GM21576 (cell line): ENCODE data around the gene OR51S1.
"Not testable (repeated sequence)": the region's sequence is repeated elsewhere in the genome, so short reads cannot be mapped to it uniquely, and the experiment has no call there.

Experiments used
- ATAC-seq: cut with Tn5 transposase; IDR thresholded peaks from one replicate; pipeline ENCODE4 v1.9.1; 2021; ENCODE audit warnings: mild to moderate bottlenecking, moderate library complexity; ENCODE audit not compliant: unreplicated experiment

Gene OR51S1

DNA sequence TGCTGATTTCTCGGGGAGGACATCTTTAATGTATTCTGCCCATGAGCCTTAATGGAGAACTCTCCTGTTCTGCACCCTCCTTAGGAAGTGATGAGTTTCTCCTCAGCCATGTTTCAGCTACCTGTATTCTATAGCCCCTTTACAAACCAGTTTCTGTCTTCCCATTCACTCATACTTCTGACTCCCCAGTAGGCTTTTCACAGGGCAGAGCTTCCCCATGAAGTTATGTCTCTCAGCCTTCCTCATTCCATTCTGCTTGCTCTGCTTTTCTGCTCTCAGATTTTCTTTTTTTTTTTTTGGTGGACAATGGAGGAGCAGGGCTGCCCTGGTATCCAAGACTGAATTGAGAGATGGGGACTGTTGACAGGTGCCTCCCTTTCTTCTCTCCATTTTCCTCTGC is 40.5 kb downstream of the OR51S1 start:
- ATAC-seq: no peak

DNA sequence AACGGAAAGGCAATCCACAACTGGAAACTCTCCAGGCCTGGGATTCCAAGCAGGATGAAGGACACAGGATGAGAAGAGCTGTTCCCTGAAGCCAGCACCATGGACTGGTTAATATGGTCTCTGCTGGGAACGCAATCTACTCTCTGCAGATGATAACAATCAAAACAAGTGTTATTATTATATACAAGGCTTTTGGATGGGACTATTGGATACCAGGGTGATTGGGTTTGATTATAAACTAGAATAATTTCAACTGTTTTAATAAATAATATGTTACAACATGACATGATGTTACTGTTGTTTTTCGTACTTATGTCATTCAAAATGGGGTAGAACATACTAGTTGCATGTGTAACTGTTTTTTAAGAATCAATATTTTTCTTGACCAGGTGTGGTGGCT is 44.7 kb downstream of the OR51S1 start, which contains the start of gene OR52R1:
OR52R1 (minus strand) TSS at position 101 of the 400 bp plus-strand sequence; CDS start at position 101, 0 bp downstream.
- ATAC-seq: no peak

DNA sequence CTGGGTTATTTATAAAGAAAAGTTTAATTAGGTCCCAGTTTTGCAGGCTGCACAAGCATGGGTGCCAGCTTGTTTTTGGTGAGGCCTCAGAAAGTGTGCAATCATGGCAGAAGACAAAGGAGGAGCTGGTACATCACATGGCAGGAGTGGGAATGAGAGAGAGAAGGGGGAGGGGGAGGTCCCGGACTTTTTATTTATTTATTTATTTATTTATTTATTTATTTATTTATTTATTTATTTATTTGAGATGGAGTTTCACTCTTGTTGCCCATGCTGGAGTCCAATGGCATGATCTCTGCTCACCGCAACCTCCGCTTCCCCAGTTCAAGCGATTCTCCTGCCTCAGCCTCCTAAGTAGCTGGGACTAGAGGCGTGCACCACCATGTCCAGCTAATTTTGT is 47.7 kb downstream of the OR51S1 start:
- ATAC-seq: not testable (repeated sequence)

DNA sequence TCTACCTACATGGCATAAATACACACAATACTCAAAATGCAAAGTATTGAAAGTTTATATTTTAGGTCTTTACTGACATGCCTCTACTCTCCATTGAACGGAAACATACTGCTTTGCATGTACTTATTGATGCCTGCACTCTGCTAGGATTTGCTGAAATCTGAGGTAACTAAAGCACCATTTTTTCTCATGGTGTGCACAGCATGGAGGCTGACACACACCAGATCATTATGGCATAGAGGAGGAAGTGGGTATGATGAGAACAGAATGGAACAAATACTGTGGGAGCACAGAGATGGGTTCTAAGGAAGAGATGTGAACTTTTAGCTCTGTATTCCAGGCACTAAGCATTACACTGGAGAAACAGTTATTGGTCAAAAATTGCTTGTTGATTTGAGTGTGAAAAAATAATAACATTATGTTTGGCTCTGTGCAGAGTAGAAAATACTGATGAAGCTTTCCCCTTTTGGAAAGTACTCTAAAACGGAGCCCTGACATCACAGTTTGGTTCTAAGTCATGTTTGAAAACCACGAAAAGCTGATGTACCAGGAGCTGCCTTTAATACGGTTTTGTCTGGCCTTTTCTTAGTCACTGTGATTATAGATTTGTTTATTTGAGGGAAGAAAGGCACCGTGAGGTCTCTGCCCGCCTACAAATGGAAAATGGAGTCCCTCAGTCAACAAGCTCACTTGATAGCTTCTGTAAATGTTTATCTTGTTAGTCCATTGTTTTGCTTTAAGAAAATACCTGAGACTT is 50.4 kb downstream of the OR51S1 start:
- no peak for ATAC-seq
